ENCODE results near the gene GPR141.

DNA sequence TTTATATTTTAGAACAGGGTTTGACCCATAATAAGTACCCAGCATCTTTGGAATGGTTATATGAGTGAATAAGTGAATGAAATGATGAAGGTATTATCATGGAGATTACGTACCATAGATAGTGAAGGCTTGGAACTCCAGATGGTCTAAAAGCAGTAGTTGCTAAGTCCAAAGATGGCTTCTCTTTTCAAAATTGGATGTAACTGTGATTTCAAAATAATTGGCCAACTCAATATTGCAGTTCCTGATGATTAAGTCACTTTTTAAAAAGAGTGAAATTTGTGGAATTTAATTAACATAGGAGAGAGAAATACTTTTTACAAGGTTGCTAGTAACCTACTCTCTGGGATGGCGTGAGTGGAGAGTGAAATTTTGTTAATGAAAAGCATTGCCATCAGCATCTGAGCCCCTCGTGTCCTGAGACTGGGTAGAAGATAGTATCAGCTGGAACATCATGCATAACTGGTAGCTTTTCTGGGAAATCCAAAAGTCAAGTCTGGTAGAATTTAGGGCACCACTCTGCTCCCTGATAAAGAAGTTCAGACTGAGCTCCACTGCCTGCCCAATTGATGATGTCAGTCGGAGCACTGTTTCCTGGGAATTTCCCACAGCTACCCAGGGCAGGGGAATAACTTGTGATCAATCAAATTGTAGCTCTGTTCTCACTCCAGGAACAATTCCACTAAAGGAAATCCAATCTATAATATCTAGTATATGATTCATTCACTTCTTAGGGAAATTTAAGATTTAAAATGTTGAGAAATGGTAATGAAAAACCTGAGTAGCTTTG is 3.2 kb downstream of the GPR141 start:
- TF ChIP-seq, protein P1, sequence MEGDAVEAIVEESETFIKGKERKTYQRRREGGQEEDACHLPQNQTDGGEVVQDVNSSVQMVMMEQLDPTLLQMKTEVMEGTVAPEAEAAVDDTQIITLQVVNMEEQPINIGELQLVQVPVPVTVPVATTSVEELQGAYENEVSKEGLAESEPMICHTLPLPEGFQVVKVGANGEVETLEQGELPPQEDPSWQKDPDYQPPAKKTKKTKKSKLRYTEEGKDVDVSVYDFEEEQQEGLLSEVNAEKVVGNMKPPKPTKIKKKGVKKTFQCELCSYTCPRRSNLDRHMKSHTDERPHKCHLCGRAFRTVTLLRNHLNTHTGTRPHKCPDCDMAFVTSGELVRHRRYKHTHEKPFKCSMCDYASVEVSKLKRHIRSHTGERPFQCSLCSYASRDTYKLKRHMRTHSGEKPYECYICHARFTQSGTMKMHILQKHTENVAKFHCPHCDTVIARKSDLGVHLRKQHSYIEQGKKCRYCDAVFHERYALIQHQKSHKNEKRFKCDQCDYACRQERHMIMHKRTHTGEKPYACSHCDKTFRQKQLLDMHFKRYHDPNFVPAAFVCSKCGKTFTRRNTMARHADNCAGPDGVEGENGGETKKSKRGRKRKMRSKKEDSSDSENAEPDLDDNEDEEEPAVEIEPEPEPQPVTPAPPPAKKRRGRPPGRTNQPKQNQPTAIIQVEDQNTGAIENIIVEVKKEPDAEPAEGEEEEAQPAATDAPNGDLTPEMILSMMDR (IDR thresholded peaks at IDR 0.05), result no peak
- TF ChIP-seq POLR2A (IDR thresholded peaks at IDR 0.05), result no peak
